Measurements from ENCODE around the gene CATSPERD.

CATSPERD gene

GRCh38 chr19:5789351-5789761, 68.9 kb downstream of the CATSPERD start:
- DNase-seq, result no peak

- DNase-seq, result no peak
These were observed 69.6 kb downstream of the CATSPERD start for GRCh38 chr19:5789886-5790558.

- DNase-seq, result peak; percentile 98
These were observed 70.4 kb downstream of the CATSPERD start, which contains the start of gene DUS3L for GRCh38 chr19:5790559-5791520. Gene DUS3L, minus strand, starts transcription at chr19:5791163. Its CDS starts 22 bp downstream, at chr19:5791141.

GRCh38 chr19:5792224-5792623, 71.8 kb downstream of the CATSPERD start:
- DNase-seq, result no peak

- DNase-seq, result no peak
These were observed 72.8 kb downstream of the CATSPERD start for GRCh38 chr19:5793188-5793587.

GRCh38 chr19:5795382-5795919, 75.0 kb downstream of the CATSPERD start:
- DNase-seq, result no peak

- no peak for DNase-seq
These were observed 77.8 kb downstream of the CATSPERD start for GRCh38 chr19:5798244-5798643.

GRCh38 chr19:5799247-5800241, 79.1 kb downstream of the CATSPERD start:
- DNase-seq, result no peak

GRCh38 chr19:5800361-5801270, 80.2 kb downstream of the CATSPERD start:
- no peak for DNase-seq

GRCh38 chr19:5801796-5802619, 81.6 kb downstream of the CATSPERD start:
- DNase-seq, result no peak

GRCh38 chr19:5803441-5803751, 83.0 kb downstream of the CATSPERD start:
- DNase-seq, result no peak

- DNase-seq, result peak; percentile 96
These were observed 83.5 kb downstream of the CATSPERD start for GRCh38 chr19:5803752-5804515.

GRCh38 chr19:5804516-5805461, 84.4 kb downstream of the CATSPERD start, which contains the start of gene NRTN:
Gene NRTN, plus strand, starts transcription at chr19:5805067. Its CDS starts 19,099 bp downstream, at chr19:5824166.
- peak; percentile 70 for DNase-seq

- peak; percentile 86 for DNase-seq
These were observed 85.2 kb downstream of the CATSPERD start for GRCh38 chr19:5805462-5806132.

GRCh38 chr19:5806133-5806489, 85.7 kb downstream of the CATSPERD start:
- no peak for DNase-seq

- DNase-seq, result no peak
These were observed 86.5 kb downstream of the CATSPERD start for GRCh38 chr19:5806905-5807304.

- no peak for DNase-seq
These were observed 87.8 kb downstream of the CATSPERD start for GRCh38 chr19:5808120-5808816.
